OCI-LY3 (cell line): Measurements from ENCODE around the gene CUBN.

Experiments used
- EZH2phosphoT487 ChIP-seq: fragments of 200-600 bp; shearing (Covaris generic); IDR thresholded peaks from 2 replicates; pipeline ENCODE4 v1.6.1; 2018; ENCODE audit warnings: antibody characterized with exemption, mixed run types, low read depth
- TF ChIP-seq, protein P1 (sequence below): fragments of 200-600, 300-600 bp; sonication (generic); IDR thresholded peaks from 2 replicates; pipeline ENCODE4 v1.5.1; 2014; ENCODE audit warnings: antibody characterized with exemption, low read length, low read depth

DNA sequence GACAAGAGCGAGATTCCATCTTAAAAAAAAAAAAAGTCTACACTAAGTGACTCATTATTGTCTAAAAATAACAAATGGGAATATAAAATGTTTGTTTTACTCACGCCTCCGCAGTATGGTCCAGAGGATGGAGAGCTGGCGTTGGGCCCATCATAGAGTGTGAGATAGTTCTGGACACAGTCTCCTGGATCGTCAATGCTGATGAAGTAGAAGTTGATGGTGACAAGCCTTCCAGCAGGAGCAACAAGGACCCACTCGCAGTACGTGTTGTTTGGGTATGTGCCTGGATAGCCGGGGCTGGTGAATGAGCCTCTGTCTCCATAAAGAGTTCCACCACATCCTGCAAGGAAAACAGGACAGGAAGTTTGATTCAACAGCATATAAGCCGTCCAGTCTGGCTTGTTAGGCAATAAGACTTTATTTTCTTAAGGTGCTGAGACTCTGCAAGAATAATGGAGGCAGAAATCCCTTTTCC lies 300.9 kb downstream of the CUBN start:
- TF ChIP-seq, protein P1, sequence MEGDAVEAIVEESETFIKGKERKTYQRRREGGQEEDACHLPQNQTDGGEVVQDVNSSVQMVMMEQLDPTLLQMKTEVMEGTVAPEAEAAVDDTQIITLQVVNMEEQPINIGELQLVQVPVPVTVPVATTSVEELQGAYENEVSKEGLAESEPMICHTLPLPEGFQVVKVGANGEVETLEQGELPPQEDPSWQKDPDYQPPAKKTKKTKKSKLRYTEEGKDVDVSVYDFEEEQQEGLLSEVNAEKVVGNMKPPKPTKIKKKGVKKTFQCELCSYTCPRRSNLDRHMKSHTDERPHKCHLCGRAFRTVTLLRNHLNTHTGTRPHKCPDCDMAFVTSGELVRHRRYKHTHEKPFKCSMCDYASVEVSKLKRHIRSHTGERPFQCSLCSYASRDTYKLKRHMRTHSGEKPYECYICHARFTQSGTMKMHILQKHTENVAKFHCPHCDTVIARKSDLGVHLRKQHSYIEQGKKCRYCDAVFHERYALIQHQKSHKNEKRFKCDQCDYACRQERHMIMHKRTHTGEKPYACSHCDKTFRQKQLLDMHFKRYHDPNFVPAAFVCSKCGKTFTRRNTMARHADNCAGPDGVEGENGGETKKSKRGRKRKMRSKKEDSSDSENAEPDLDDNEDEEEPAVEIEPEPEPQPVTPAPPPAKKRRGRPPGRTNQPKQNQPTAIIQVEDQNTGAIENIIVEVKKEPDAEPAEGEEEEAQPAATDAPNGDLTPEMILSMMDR: no peak
- no peak for TF ChIP-seq EZH2phosphoT487
